Heart left ventricle (tissue), 16 donors: ENCODE data around the gene MRNIP. TPM values are rescaled to one million over a fixed set of nuclear protein-coding genes. Genes with fewer than 3 reads are reported as not detected.
A peak's percentile ranks its signal among the peaks of the same experiment; 100 is the strongest.

Source experiments
- ATAC-seq, 4 donors: fragments of 200-7000 bp; cut with Tn5 transposase; one replicate each; pipeline ENCODE4 v1.9.1; 2020 to 2022; ENCODE audit warnings: moderate library complexity in 4 of 4, mild to moderate bottlenecking in 3 of 4, moderate number of reproducible peaks in 1 of 4
- DNase-seq, 5 donors: peaks; one replicate each; pipeline ENCODE4 v3.0.0-alpha.2; 2020
- H3K27ac ChIP-seq, 12 donors: fragments of 200-600 bp; sonication (generic) in 4 of 12; one replicate each; pipeline versions ENCODE4 v1.5.0 to v1.8.0; 2016 to 2022; ENCODE audit warnings: mild to moderate bottlenecking in 2 of 12
- H3K27me3 ChIP-seq, 9 donors: fragments of 200-600 bp; sonication (generic) in 2 of 9; one replicate each; pipeline versions ENCODE4 v1.5.1 to v1.8.0; 2016 to 2022; ENCODE audit warnings: mild to moderate bottlenecking in 3 of 9
- H3K36me3 ChIP-seq, 9 donors: fragments of 200-600 bp; sonication (generic) in 2 of 9; one replicate each; pipeline versions ENCODE4 v1.5.0 to v1.8.0; 2018 to 2022; ENCODE audit warnings: mild to moderate bottlenecking in 2 of 9
- H3K4me1 ChIP-seq, 12 donors: fragments of 200-600 bp; sonication (generic) in 4 of 12; one replicate each; pipeline versions ENCODE4 v1.5.0 to v1.8.0; 2016 to 2022; ENCODE audit warnings: mild to moderate bottlenecking in 3 of 12
- H3K4me3 ChIP-seq, 12 donors: fragments of 200-600 bp; sonication (generic) in 4 of 12; one replicate each; pipeline versions ENCODE4 v1.5.0 to v1.8.0; 2017 to 2022; ENCODE audit warnings: mild to moderate bottlenecking in 9 of 12, moderate library complexity in 4 of 12
- H3K9me3 ChIP-seq, 12 donors: fragments of 200-600 bp; sonication (generic) in 4 of 12; one replicate each; pipeline versions ENCODE4 v1.5.0 to v1.8.0; 2016 to 2022; ENCODE audit warnings: mild to moderate bottlenecking in 1 of 12
- CTCF ChIP-seq, 12 donors: fragments of 200-600 bp; sonication (generic) in 4 of 12; IDR thresholded peaks; one replicate each; pipeline versions ENCODE4 v1.5.0 to v1.8.0; 2018 to 2022; ENCODE audit warnings: antibody characterized with exemption in 12 of 12, mild to moderate bottlenecking in 5 of 12
- POLR2A ChIP-seq, 2 donors: fragments of 450-650 bp; IDR thresholded peaks; one replicate each; pipeline ENCODE4 v1.6.1; 2017; ENCODE audit warnings: antibody characterized with exemption in 2 of 2, mild to moderate bottlenecking in 2 of 2, moderate library complexity in 2 of 2
- WGBS, 4 donors: extraction: QIAGEN DNeasy Blood & Tissue Kit in 2 of 4; methylation state at CpG; one replicate each; pipeline versions ENCODE4 v1.1.5 to v1.1.7; 2013 to 2018; 5-methylcytosine and 5-hydroxymethylcytosine counted together
- intact Hi-C, 10 donors: fragments of 100-400 bp; cut with DNase I; formaldehyde crosslinking; loops; one replicate each; pipeline versions ENCODE4 v1.11.1 to v1.14.2; 2022
- polyA plus RNA-seq, 2 donors: library from polyadenylated mRNA; stranded (reverse); fragments of 200-250 nt; gene quantifications; one replicate each; pipeline ENCODE4 v1.2.3, GENCODE V29; 2013
- total RNA-seq, 9 donors: library from RNA; depleted of rRNA in 2 of 9; stranded (reverse); fragments of >200 nt in 2 of 9; fragmentation: NEBNext Ultra II Directional in 3 of 9; extraction: Animal tissue kit (Norgen Biotek cat#: 25700) in 3 of 9; gene quantifications; one replicate each; pipeline versions ENCODE4 v1.1.0 to v1.2.4, GENCODE V29; 2016 to 2023
- donor health status: ischemic (EF 13 %, LVEDD 7.1; RV severe dilation, severe dysfunction).
- donor health status: healthy with polysubstance abuse.
- donor health status: DM: no; HTN: yes; CAD: no.
- donor health status: DM: no; HTN: no; CAD: no.
- donor health status: ischemic (EF 25% LVEDD 6.9; RV normal size, moderate dysfunction).
- donor health status: ischemic (EF 25% LVEDD 5.7; RV mildly dilated, moderate dysfunction).
- donor health status: healthy.
- donor health status: DM: yes; HTN: yes; CAD: no.
- donor health status: ischemic (EF 35%, LVEDD 5.7; RV mildly dilated, moderate dysfunction).
- donor health status: nonischemic (EF 11% LVEDD 7.7; RV severe dilation, severe dysfunction).
- donor health status: DM: yes; HTN: yes; CAD: no.
- donor health status: PGD.
- donor health status: ischemic (EF 29% LVEDD 5.4; RV normal size, mild dysfunction).
- donor health status: nonischemic (EF 23%, LVEDD 6.1; RV moderate dilation, normal function).

The MRNIP gene
- total and polyA plus RNA-seq, 11 donors: 8.5 to 24.1 (median 12.3) TPM

- Histone ChIP-seq H3K27ac (no peak overlapping the region), H3K36me3 (peaks cover 7 to 56% (median 42%) of the 10 kb centered on the region in 9 donors), H3K27me3 (no peaks in the 10 kb centered on the region), H3K9me3 (no peaks in the 10 kb centered on the region), H3K4me3 (no peak overlapping the region), H3K4me1 (peaks cover 0 to 49% (median 42%) of the 10 kb centered on the region in 12 donors)
- intact Hi-C loops: loop anchor here in 6 of 10 donors (5.0 to 10.0 kb wide), 3 partner anchors 53 to 106 kb away; partner anchors contain the start of genes TBC1D9B (in 6 of the 6) and MRNIP (in 1 of the 6)
- peak; percentile 71 to 86 (median 74) for DNase-seq
- 66 to 70% (median 67%) methylated on average over 48 to 67 of the region's 67 CpGs for WGBS, 4 donors
- TF ChIP-seq CTCF (IDR thresholded peaks at IDR 0.05) (peak; percentile 43 to 76 (median 64)), POLR2A (IDR thresholded peaks at IDR 0.05) (no peak)
- ATAC-seq: peak in 3 of 4 donors; percentile 15 to 51 (median 25)
These were observed 57.1 kb downstream of the MRNIP start for GRCh38 chr5:179801304-179802206.

- H3K4me3 ChIP-seq: no peak overlapping the region
- H3K4me1 ChIP-seq: peaks cover 0 to 53% (median 47%) of the 10 kb centered on the region in 12 donors
- no peak overlapping the region for H3K27ac ChIP-seq
- H3K27me3 ChIP-seq: no peaks in the 10 kb centered on the region
- no peaks in the 10 kb centered on the region for H3K9me3 ChIP-seq
- TF ChIP-seq POLR2A (IDR thresholded peaks at IDR 0.05): no peak
- no peak for TF ChIP-seq CTCF (IDR thresholded peaks at IDR 0.05)
- WGBS, 4 donors: 63 to 90% (median 76%) methylated on average over 6 to 12 of the region's 12 CpGs
- intact Hi-C loops: loop anchor here in 6 of 10 donors (5.0 to 10.0 kb wide), 3 partner anchors 54 to 107 kb away; partner anchors contain the start of genes TBC1D9B (in 6 of the 6) and MRNIP (in 1 of the 6)
- ATAC-seq: no peak
- peak in 2 of 5 donors; percentile 25 to 34 for DNase-seq
- H3K36me3 ChIP-seq: peaks cover 7 to 56% (median 42%) of the 10 kb centered on the region in 9 donors
These were observed 57.9 kb downstream of the MRNIP start for GRCh38 chr5:179800696-179801201.

- H3K4me3 ChIP-seq: no peak overlapping the region
- TF ChIP-seq POLR2A (IDR thresholded peaks at IDR 0.05) (no peak), CTCF (IDR thresholded peaks at IDR 0.05) (no peak)
- peaks cover 4 to 55% (median 47%) of the 10 kb centered on the region in 12 donors for H3K4me1 ChIP-seq
- 95 to 96% (median 95%) methylated on average over 20 to 21 of the region's 21 CpGs for WGBS, 4 donors
- ATAC-seq: no peak
- H3K27me3 ChIP-seq: no peaks in the 10 kb centered on the region
- H3K27ac ChIP-seq: no peak overlapping the region
- intact Hi-C loops: loop anchor here in 6 of 10 donors (5.0 to 10.0 kb wide), 3 partner anchors 55 to 107 kb away; partner anchors contain the start of genes TBC1D9B (in 6 of the 6) and MRNIP (in 1 of the 6)
- H3K36me3 ChIP-seq: peaks cover 7 to 56% (median 42%) of the 10 kb centered on the region in 9 donors
- peak in 2 of 5 donors; percentile 23 to 53 for DNase-seq
- no peaks in the 10 kb centered on the region for H3K9me3 ChIP-seq
These were observed 58.4 kb downstream of the MRNIP start for GRCh38 chr5:179800071-179800695.
